EL (cell line): Measurements from ENCODE around the gene PXMP4.
"Not testable (repeated sequence)": the region's sequence is repeated elsewhere in the genome, so short reads cannot be mapped to it uniquely, and the experiment has no call there.

Experiments
- DNase-seq: peaks from one replicate; pipeline ENCODE4 v3.0.0-alpha.2; 2016

The PXMP4 gene

DNA sequence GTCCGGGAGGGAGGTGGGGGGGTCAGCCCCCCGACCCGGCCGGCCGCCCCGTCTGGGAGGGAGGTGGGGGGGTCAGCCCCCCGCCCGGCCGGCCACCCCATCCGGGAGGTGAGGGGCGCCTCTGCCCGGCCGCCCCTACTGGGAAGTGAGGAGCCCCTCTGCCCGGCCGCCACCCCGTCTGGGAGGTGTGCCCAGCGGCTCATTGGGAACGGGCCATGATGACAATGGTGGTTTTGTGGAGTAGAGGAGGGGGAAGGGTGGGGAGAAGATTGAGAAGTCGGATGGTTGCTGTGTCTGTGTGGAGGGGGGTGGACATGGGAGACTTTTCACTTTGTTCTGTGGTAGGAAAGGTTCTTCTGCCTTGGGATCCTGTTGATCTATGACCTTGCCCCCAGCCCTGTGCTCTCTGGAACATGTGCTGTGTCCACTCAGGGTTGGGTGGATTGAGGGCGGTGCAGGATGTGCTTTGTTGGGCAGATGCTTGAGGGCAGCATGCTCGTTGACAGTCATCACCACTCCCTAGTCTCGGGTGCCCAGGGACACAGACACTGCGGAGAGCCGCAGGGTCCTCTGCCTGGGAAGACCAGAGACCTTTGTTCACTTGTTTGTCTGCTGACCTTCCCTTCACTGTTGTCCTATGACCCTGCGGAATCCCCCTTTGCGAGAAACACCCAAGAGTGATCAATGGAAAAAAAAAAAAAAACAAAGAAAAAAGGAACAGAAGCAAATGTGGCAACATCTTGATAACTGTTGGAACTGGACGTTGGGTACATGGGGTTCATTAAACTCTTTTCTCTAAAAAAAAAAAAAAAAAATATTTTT is 18.3 kb downstream of the PXMP4 start:
- no peak for DNase-seq

DNA sequence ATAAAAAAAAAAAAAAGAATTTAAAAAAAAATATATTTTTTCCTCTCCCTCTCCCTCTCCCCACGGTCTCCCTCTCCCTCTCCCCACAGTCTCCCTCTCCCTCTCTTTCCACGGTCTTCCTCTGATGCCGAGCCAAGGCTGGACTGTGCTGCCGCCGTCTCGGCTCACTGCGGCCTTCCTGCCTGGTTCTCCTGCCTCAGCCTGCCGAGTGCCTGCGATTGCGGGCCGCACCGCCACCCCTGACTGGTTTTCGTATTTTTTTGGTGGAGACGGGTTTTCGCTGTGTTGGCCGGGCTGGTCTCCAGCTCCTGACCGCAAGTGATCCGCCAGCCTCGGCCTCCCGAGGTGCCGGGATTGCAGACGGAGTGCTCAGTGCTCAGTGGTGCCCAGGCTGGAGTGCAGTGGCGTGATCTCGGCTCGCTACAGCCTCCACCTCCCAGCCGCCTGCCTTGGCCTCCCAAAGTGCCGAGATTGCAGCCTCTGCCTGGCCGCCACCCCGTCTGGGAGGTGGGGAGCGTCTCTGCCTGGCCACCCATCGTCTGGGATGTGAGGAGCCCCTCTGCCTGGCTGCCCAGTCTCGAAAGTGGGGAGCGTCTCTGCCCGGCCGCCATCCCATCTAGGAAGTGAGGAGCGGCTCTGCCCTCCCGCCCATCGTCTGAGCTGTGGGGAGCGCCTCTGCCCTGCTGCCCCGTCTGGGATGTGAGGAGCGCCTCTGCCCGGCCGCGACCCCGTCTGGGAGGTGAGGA is 19.2 kb downstream of the PXMP4 start:
- not testable (repeated sequence) for DNase-seq

DNA sequence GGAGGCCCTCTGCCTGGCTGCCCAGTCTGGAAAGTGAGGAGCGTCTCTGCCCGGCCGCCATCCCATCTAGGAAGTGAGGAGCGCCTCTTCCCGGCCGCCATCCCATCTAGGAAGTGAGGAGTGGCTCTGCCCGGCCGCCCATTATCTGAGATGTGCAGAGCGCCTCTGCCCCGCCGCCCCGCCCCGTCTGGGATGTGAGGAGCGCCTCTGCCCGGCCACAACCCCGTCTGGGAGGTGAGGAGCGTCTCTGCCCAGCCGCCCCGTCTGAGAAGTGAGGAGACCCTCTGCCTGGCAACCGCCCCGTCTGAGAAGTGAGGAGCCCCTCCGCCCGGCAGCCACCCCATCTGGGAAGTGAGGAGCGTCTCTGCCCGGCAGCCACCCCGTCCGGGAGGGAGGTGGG is 21.1 kb downstream of the PXMP4 start:
- DNase-seq, result not testable (repeated sequence)

DNA sequence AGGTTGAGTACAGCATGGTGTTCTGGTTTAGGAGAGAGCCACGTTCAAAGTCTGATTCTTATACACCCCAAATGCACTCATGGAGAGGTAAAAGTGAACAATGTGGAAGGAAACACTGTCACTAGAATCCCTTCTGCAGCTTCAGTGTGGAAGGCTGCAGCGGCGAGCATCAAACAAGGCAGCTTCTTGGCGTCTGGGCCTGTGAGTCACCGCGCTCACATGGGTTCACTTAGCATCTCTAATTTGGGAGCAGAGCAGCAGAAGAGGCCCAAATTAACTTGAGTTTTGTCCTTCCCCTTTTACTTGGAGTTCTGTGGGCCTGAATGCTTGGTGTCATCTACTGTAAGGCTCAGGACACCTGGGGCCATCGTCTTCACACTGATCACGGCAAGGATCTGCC is 23.0 kb downstream of the PXMP4 start:
- DNase-seq, result peak; percentile 57

DNA sequence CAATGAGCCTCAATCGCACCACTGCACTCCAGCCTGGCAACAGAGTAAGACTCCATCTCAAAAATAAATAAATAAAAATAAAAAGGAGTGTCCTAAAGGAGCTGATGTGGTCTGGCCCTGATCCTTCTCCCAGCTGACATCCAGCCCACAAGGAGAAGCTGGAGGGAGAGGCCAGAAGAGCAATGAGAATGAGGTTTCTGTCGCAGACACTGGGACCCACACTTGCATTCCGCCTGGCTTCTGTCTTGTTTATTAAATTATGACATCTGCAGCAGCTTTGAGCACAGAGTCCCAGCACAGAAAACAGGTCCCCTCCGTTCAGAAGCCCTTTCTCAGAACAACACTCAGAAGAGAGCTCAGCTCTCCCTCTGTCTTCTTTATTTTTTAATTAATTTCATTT is 23.7 kb downstream of the PXMP4 start:
- no peak for DNase-seq

DNA sequence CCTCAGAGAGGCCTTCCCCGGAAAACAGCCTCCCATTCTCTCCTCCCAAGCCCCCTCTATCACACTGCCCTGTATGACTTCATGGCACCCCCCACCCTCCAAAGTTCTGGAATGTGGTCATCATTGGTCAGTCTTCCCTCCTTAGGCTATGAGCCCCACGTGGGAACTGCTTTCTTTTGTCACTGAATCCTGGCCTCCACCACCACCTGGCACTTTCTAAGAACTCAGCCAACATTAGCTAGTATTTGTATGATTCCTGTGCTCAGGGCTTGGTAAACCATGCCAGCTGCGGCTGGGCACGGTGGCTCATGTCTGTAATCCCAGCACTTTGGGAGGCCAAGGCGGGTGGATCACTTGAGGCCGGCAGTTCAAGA is 25.5 kb downstream of the PXMP4 start:
- DNase-seq, result no peak

DNA sequence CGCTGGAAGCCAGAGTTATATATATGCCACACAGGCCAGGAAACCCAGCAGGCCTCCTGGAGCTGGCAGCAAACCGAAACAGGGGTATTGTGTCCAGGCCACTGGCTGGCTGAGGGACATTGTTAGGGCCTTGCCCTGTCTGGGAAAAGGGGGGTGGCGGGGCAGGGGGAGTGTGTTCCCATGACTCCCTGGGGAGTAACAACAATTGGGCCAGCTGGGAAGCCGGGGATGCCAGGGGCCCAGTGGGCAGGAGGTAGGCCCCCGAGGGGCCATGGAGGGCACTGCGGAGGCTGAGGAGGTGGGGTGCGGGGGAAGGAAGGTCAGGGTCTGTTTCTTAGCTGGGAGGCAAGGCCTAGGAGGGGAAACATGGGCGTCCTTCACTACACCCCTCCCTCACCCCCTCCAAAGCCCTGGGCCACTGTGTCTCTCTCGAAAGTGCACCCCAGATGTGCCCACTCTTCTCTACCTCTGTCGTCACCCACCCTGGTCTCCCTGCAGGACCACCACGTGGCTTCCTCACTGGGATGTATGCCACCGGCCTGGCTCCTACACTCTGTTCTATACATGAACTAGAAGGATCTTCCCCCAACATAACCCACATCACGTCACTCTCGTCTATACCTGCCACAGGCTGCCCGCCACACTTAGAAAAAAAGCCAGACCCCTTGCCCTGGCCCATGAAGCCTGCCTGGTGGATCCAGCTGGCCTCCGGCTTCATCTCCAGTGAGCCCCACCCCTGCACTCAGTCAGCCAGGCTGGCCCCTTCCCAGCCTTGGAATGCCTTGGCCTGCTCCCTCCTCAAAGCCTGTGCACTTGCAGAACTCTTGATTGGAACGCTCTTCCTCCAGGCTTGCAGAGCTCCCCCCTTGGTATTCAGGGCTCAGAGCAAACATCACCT is 26.1 kb downstream of the PXMP4 start:
- no peak for DNase-seq

DNA sequence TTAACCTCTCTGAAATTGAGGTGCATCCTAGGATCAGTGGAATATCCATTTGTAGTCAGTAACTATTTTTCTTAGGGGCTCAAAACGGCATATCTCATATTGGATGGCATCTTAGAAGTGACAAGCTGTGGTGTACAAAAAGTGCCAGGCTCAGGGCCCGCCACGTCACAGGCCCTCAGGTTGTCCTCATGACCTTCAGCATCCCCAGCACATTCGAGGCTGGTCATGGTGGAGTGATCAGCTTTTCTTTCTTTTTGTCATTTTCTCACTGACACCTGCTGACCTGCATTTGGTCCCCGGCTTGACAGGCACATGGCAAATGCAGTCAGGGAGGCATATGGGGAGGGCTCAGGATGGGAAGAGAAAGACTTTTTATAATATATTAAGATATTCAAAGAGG is 26.8 kb downstream of the PXMP4 start:
- no peak for DNase-seq

DNA sequence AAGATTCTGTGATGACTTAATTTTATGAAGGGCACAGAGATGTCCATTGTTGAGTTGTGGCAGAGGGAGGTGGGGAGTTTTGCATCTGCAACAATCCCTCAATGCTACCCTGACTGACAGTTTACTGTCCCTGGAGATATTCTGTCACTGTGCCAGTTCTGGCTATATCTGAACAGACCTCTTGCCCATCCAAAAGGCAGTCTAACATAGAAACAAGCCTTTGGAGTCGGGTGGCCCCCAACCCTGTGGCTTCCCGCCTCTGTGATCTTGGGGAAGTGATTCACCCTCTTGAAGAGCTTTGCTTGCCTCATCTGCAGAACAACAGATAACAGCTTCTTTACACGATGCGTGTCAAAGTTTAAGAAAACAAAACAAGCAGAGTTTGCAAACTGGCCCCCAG is 30.1 kb downstream of the PXMP4 start:
- DNase-seq, result peak; percentile 59

DNA sequence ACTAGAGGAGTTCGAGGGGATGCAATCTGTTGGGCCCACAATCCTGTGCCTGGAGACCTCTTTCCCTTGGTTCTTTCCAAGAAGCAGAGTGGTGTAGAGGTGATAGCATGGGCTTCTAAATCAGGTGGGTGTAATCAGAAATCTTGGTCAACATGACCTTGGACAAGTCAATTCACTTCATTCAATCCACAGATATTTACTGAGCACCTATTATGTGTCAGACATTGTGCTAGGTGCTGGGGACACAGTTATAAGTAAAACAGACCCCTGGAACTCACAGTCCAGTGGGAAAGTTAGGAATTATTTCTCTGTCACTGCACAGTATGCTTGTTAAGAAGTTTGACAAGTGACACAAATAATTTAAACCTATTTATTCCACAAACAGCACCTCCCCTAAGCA is 30.6 kb downstream of the PXMP4 start:
- DNase-seq, result no peak

DNA sequence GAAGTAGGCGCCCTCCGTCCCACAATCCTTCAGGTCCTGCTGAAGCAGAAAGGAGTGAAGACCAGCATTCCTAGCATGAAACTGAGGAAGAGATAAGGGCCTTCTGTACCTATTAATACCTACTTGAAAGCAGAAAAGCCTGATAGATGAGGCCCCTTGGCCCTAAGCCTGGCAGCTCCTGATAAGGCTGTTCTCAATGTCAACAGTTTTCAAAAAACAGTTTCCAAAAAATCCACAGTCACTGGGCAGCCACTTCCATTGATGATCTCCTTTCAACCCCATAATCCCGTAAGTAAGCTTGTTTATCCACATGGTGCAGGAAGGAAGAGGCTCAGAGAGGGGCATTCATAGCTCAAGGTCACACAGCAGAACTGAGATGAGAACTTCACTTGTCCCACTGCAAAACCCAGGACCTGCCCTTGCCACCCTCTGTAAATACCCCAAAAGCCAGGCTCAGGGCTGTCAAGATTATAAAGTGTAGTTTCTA is 31.1 kb downstream of the PXMP4 start:
- DNase-seq, result no peak

DNA sequence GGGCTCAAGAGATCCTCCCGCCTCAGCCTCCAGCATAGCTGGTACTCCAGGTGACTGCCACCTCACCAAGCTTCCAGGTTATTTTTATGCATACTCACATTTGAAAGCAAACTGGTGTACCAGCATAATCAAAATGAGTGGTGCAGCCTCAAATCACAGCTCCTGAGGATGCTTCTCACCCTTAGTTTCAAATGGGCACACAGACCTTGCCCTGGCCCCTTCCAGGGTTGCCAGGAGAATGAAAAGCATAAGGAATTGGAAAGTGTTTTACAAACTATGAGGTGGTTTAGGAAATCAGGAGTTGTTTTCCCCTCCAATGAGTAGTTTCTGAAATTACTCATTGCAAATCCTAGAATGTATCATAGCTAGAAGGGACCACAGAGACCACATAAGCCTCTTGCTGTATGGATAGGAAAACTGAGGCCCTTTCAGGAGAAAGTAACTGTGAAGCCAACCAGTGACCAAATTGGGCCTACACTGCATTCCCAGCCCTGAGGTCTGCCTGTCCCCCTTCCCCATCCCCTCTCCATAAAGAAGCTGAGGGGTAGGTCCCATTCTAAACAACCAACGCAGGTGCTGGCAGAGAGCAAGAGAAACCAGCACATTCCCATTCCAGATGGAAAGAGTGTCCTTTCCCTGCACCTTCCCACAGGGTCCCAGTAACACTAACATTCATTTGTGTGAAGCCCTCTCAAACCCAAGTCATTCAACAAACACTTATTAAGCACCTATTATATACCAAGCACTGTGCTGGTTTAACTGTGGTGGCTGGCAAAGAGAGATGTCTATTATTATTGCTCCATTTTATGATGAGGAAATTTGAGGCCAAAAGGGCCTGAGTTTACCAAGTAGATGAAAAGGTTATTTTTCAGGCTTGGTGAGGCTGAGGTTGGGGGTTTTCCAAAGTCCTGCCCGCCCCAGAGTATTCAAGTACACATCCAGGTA is 31.8 kb downstream of the PXMP4 start:
- no peak for DNase-seq

DNA sequence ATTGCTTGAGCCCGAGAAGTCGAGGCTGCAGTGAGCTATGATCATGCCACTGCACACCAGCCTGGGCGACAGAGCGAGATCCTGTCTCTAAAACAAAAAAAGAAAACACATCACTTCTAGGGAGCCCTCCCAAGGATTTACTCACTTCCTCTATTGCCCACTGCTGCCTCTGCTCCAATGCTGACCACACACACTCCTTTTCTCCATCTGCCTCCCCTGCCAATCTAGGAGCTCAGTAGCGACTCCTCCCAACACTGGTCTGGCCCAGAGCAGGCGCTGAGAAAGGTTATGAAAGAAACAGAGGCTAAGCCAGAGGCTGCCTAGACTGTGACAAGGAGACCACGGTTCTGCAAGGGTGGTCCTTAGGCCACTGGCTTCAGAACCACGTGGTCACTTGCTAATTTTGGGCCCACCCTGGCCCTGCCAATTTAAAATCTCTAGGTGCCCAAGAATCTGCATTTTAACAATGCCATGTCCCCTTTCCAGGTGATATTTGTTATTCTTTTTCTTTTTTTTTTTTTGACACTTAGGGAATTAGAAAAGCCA is 32.7 kb downstream of the PXMP4 start:
- peak; percentile 39 for DNase-seq

DNA sequence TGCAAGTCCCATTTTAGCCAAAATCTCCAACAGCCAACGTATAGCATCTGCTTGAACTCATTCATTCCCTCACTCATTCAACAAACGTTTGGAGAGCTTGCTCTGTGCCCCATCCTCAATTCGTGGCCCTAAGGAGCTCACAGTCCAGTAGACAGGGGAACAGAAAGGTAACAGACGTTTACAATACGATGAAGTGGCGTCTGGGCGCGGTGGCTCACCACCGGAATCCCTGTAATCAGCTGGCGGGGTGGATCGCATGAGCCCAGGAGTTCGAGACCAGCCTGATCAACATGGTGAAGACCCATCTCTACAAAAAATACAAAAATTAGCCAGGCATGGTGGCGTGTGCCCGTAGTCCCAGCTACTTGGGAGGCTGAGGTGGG is 33.1 kb downstream of the PXMP4 start:
- DNase-seq, result no peak

DNA sequence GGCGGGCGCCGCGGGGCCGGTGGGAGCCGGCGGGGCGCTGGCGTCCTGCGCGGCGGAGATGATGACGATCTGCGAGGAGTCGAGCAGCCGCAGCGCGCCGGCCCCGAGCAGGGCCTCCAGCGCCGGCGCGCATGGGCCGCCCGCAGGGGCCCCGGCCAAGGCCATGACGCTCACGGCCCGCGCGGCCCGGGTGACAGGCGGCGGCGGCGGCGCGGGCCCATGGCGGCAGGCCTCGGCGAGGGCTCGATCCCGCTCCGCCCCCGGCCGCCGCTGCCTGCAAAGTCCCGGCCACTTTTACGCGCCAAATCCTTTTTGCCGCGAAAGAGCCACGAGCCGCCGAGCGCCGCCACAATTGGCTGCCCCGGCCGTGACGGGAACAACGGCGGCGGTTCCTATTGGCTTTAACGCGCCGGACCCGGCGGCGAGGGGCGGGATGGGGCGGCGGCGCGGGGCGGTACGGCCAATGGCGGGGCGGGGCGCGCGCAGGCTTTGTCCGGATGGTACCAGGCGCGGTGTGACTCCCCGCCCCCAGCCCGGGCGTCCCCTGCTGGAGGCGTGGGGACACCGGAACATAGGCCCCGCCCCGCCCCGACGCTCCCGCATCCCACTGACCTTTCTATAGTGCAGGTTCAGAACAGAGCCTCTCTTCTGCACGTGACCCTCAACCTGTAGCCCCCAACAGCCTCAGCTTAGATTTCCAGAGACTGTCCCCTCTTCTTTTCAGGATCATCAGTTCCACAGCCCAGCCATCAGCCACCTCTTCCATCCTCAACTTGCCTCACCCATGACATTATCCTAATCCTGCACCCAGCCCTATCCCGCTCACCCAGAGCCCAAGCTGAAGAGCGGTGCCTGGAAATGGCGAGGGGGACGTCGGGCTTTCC is 33.8 kb downstream of the PXMP4 start, which contains the start of gene E2F1:
TSS of gene E2F1 (minus strand) at position 286 of the 884 bp plus-strand sequence. CDS start at position 165, 121 bp downstream.
- DNase-seq, result peak; percentile 96

DNA sequence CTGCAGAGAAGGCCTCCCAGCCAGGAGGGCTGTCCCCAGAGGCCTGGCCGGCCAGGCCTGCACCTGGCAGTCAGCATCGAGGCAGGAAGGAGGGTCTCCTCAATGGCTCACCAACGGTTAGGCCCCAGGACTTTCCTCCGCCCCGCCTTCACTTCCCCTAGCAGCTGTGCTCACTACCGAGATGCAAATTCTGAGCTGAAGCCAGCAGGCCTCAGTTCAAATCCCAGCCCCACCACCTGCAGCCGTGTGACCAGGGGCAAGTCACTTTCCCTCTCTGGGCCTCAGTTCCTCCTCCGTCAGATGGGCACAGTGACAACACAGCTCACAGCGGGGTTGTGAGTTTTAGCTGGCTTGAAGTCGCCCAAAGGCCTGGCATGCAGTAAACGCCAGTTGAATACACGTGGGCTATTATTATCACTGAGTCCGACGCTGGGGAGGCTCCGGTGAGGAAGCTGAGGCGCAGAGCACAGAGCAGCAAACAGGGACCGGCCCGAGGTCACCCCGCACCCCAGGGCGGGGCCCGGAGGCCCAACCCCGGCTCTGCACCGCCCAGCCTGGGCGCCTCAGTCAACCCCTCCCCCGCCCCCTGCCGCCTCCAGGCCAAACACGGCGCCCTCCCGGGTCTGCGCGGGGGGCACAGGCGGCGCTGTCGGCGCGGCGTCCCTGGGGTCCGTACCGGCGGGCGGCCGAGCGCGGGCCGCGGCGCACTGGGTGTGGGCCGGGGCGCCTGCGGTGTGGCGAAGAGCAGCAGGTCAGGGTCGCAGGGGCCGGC is 34.6 kb downstream of the PXMP4 start:
- peak; percentile 51 for DNase-seq

DNA sequence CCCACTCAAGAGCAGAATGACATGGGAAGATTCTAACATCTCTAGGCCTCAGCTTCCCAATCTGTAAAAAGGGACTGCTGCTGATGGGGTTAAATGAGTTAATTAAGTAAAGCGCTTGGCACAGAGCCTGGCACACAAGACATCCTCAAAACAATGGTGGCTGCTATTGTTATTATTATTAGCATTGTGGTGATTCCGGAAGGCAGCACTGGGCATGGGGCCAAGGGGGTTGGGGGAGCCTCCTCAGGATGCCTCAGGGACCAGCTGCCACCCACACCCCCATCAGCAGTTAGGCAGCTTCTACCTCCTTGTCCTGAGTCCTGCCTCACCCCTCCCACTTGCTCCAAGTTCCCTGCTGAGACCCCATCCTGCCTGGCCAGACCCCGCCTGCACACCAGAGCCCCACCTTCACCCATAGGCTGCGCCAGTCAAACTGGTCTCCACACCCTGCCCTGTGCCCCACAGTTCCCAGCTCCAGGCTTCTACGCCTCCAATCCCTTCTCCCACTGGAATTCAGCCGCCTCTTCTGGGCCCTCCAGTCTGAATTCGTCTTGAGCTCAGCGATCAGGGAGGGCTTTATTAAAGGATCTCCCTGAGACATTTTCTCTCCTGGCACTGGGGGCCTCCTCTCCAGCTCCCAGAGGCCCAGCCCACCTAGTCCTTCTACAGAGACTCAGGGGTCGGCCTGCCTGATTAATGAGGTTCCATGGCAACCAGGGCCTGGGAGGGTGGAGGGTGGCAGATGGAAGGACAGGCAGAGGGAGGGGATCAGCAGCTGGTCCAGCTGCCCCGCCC is 35.4 kb downstream of the PXMP4 start:
- DNase-seq, result no peak

DNA sequence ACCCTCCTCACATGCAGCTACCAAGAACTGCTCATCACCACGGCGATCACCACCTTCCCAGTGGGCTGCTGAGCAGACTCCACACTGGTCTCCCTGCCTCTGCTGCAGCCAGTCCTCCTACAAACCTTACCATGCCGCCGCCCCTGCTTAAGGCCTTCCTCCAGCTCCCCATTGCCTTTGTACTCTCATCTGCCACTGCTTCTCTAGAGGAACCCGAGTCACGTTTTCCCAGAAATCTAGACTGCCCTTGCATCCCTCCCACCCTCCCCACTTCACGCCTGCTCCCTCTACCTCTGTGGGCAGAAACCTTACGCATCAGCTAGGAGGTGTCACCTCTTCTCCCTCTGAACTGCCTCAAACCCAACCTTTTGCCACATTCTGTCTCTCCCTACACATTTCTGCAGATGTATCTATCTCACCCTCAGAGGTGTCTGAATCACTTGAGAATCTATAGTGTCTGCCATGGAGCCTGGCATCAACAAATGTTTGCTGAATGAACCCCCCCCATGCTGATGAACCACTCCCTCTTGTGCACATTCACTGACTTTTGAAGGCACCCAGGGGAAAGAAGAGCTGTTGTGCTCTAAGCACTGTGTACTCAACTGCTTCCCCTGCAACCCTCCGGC is 38.3 kb downstream of the PXMP4 start:
- no peak for DNase-seq
